ENCODE results near the gene RPL18. TPM values are rescaled to one million over a fixed set of nuclear protein-coding genes. Genes with fewer than 3 reads are reported as not detected.
A peak's percentile ranks its signal among the peaks of the same experiment; 100 is the strongest.

Gene RPL18
- total and polyA plus RNA-seq, 9 of the 15 experiments (the other 6 are each of a cell fraction or from before 2014, with no cell fraction given), result 312 to 2,635 (median 1,653) TPM

DNA sequence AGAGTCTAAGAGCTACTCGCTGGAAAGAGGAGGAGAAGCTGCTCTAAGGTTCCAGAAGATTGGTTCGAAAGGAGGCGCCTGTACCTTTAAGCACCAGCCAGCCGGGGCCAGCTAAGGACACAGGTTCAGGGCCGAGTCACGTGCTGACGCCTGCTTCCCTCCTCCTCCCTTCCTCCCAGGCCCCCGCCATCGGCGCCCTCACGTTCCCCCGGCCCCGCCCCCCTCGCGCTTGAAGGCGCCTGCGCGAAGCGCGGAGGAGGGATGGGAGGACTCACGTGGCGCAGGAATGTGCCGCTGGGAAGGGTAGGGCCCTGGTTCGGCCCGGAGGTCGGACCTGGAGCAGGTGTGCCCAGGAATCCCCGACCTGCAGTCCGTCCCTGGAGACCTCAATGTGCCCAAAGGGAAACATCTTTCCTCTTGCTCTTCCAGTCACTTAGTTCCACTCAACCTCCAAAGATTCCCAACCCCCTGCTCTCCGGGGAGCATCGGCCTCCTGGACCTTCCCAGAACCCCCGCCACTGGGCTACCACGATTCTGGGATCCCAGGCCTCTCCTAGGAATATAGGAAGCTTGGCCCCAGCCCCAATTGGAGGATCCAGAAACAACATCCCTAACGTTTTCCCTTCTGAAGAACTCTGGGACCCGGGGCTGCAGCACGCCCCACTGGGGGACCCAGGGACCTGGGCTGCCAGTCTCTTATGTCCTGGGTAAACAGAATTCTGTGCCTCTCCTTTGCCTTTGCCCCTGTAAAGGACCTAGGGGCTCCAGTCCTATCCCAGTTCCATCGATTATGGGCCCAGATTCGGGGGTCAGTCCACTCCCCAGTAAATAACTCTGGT is 15.7 kb upstream of the RPL18 start (continued):
- TF ChIP-seq, protein P1, sequence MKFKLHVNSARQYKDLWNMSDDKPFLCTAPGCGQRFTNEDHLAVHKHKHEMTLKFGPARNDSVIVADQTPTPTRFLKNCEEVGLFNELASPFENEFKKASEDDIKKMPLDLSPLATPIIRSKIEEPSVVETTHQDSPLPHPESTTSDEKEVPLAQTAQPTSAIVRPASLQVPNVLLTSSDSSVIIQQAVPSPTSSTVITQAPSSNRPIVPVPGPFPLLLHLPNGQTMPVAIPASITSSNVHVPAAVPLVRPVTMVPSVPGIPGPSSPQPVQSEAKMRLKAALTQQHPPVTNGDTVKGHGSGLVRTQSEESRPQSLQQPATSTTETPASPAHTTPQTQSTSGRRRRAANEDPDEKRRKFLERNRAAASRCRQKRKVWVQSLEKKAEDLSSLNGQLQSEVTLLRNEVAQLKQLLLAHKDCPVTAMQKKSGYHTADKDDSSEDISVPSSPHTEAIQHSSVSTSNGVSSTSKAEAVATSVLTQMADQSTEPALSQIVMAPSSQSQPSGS (CRISPR knock-in tag; IDR thresholded peaks at IDR 0.05), result no peak
- TF ChIP-seq PTBP1 (IDR thresholded peaks at IDR 0.05; ENCODE audit: low read depth, low read length) (no peak), GATAD2B (IDR thresholded peaks at IDR 0.05; ENCODE audit: borderline replicate concordance) (no peak), TGIF2 (CRISPR knock-in tag; IDR thresholded peaks at IDR 0.05) (no peak), ZKSCAN3 (CRISPR knock-in tag; IDR thresholded peaks at IDR 0.05) (no peak), TAL1 (IDR thresholded peaks at IDR 0.05) (no peak), THAP7 (CRISPR knock-in tag; IDR thresholded peaks at IDR 0.05) (no peak), ZNF174 (CRISPR knock-in tag; IDR thresholded peaks at IDR 0.05) (no peak), PHF20 (IDR thresholded peaks at IDR 0.05; ENCODE audit: partially characterized antibody) (no peak), SIX5 (IDR thresholded peaks at IDR 0.05; ENCODE audit: borderline replicate concordance in 1 of 2, insufficient read depth in 1 of 2, low read depth in 1 of 2, low read length in 2 of 2) (no peak), KDM4B (IDR thresholded peaks at IDR 0.05; ENCODE audit: borderline replicate concordance in 2 of 2, low read depth in 1 of 2) (peak in 1 of 2 experiments; percentile 69; a peak in 1 of 4 replicates), ZNF165 (CRISPR knock-in tag; IDR thresholded peaks at IDR 0.05; ENCODE audit: borderline replicate concordance) (no peak), CCAR2 (IDR thresholded peaks at IDR 0.05; ENCODE audit: low read depth, low read length) (no peak), FOXK1 (CRISPR knock-in tag; IDR thresholded peaks at IDR 0.05; ENCODE audit: borderline replicate concordance) (no peak), ETS1 (conservative IDR thresholded peaks at IDR 0.05; ENCODE audit: control insufficient read depth, low read depth, low read length) (no peak), ZNF253 (CRISPR knock-in tag; conservative IDR thresholded peaks at IDR 0.05) (no peak), ERF (CRISPR knock-in tag; IDR thresholded peaks at IDR 0.05) (0 out of 2 replicates have a peak, but pooled peaks have one; percentile 44), EP300 (IDR thresholded peaks at IDR 0.05; ENCODE audit: low read length) (peak; percentile 67), RBM22 (IDR thresholded peaks at IDR 0.05; ENCODE audit: low read depth, low read length, poor library complexity, severe bottlenecking) (no peak), NELFE (IDR thresholded peaks at IDR 0.05; ENCODE audit: insufficient read depth, insufficient read length) (no peak), ZNF778 (CRISPR knock-in tag; IDR thresholded peaks at IDR 0.05) (no peak), CAMTA2 (CRISPR knock-in tag; conservative IDR thresholded peaks at IDR 0.05) (no peak), ARHGAP35 (IDR thresholded peaks at IDR 0.05; ENCODE audit: partially characterized antibody) (no peak), NRF1 (conservative IDR thresholded peaks at IDR 0.05 in 1 of 2, IDR thresholded peaks at IDR 0.05 in 1 of 2) (peak; percentile 84 to 87), HMGN3 (IDR thresholded peaks at IDR 0.05; ENCODE audit: borderline replicate concordance, extremely low read depth, insufficient read length, low read depth, low read length) (peak; percentile 98)

Measured in K562 (cell line).